OCI-LY1 (cell line): ENCODE data around the gene P3R3URF.

Source experiments
- CTCF ChIP-seq: fragments of 200-600 bp; sonication (generic), shearing (Covaris generic); IDR thresholded peaks from 2 replicates; pipeline ENCODE4 v1.5.1; 2017; ENCODE audit warnings: mild to moderate bottlenecking, antibody characterized with exemption, low read length, moderate library complexity, mixed read lengths
- EZH2 ChIP-seq: fragments of 200-600 bp; sonication (generic), shearing (Covaris generic); IDR thresholded peaks from 2 replicates; pipeline ENCODE4 v1.8.0; 2017; ENCODE audit warnings: borderline replicate concordance, mixed run types, mild to moderate bottlenecking, antibody characterized with exemption, low read length, moderate library complexity, mixed read lengths

- TF ChIP-seq EZH2 (no peak), CTCF (peak; percentile 22; the same call in 1 of the 2 replicates)
Measured at GRCh38 chr1:46180082-46180616, 3.9 kb upstream of the P3R3URF start.
